OCI-LY1 (cell line): Measurements from ENCODE around the gene RELCH.

Source experiments
- H2AFZ ChIP-seq: fragments of 200-600 bp; sonication (generic), shearing (Covaris generic); 2 replicates; pipeline ENCODE4 v1.6.0; 2014; ENCODE audit warnings: antibody characterized with exemption, mild to moderate bottlenecking, low read length
- H3F3A ChIP-seq: fragments of 200-600 bp; sonication (generic), shearing (Covaris generic); 2 replicates; pipeline ENCODE4 v1.6.0; 2014; ENCODE audit warnings: mild to moderate bottlenecking, antibody characterized with exemption, low read length, moderate library complexity; ENCODE audit not compliant: insufficient read depth
- H3K27ac ChIP-seq: fragments of 200-600 bp; sonication (generic); 2 replicates; pipeline ENCODE4 v1.5.1; 2014; ENCODE audit warnings: low read length, mixed run types, mild to moderate bottlenecking, low read depth; ENCODE audit not compliant: poor library complexity, severe bottlenecking
- H3K27me3 ChIP-seq: fragments of 200-600 bp; sonication (generic); 2 replicates; pipeline ENCODE4 v1.6.0; 2014; ENCODE audit warnings: antibody characterized with exemption, mild to moderate bottlenecking, low read length, moderate library complexity; ENCODE audit not compliant: insufficient read depth
- H3K36me3 ChIP-seq: fragments of 200-600 bp; sonication (generic); 2 replicates; pipeline ENCODE4 v1.6.1; 2014; ENCODE audit warnings: mild to moderate bottlenecking, antibody characterized with exemption, low read length, moderate library complexity, mixed read lengths; ENCODE audit not compliant: insufficient read depth
- H3K4me1 ChIP-seq: fragments of 200-600 bp; sonication (generic); 2 replicates; pipeline ENCODE4 v1.5.1; 2014; ENCODE audit warnings: mild to moderate bottlenecking, low read length, moderate library complexity; ENCODE audit not compliant: insufficient read depth, severe bottlenecking
- H3K4me2 ChIP-seq: fragments of 200-600 bp; sonication (generic), shearing (Covaris generic); 2 replicates; pipeline ENCODE4 v1.6.1; 2014; ENCODE audit warnings: low read length
- H3K4me3 ChIP-seq: fragments of 200-600 bp; sonication (generic); 2 replicates; pipeline ENCODE4 v1.5.1; 2014; ENCODE audit warnings: low read length, low read depth, mild to moderate bottlenecking, mixed read lengths; ENCODE audit not compliant: poor library complexity, severe bottlenecking
- H3K79me2 ChIP-seq: fragments of 200-600 bp; shearing (Covaris generic); 2 replicates; pipeline ENCODE4 v1.6.1; 2016; ENCODE audit warnings: mixed run types, low read length, mixed read lengths; ENCODE audit not compliant: insufficient read depth
- H3K9ac ChIP-seq: fragments of 200-600 bp; sonication (generic), shearing (Covaris generic); 2 replicates; pipeline ENCODE4 v1.6.1; 2014; ENCODE audit warnings: mild to moderate bottlenecking, low read length, mixed read lengths
- H3K9me2 ChIP-seq: fragments of 200-600 bp; sonication (generic), shearing (Covaris generic); 2 replicates; pipeline ENCODE4 v1.6.1; 2014; ENCODE audit warnings: low read depth, mild to moderate bottlenecking, low read length, mixed read lengths
- H3K9me3 ChIP-seq: fragments of 200-600 bp; shearing (Covaris generic); 2 replicates; pipeline ENCODE4 v1.6.1; 2014; ENCODE audit warnings: low read length, mixed read lengths
- H4K20me1 ChIP-seq: fragments of 200-600 bp; sonication (generic), shearing (Covaris generic); 2 replicates; pipeline ENCODE4 v1.6.0; 2016; ENCODE audit warnings: mild to moderate bottlenecking, low read length; ENCODE audit not compliant: insufficient read depth
- CTCF ChIP-seq: fragments of 200-600 bp; sonication (generic), shearing (Covaris generic); IDR thresholded peaks from 2 replicates; pipeline ENCODE4 v1.5.1; 2017; ENCODE audit warnings: mild to moderate bottlenecking, antibody characterized with exemption, low read length, moderate library complexity, mixed read lengths
- EZH2 ChIP-seq: fragments of 200-600 bp; sonication (generic), shearing (Covaris generic); IDR thresholded peaks from 2 replicates; pipeline ENCODE4 v1.8.0; 2017; ENCODE audit warnings: borderline replicate concordance, mixed run types, mild to moderate bottlenecking, antibody characterized with exemption, low read length, moderate library complexity, mixed read lengths

Gene RELCH

GRCh38 chr18:62186499-62186773 is 619 bp upstream of the RELCH start:
- peak overlapping the region; percentile 19 for H3K27ac ChIP-seq
- no peak overlapping the region for H2AFZ ChIP-seq
- H3K4me3 ChIP-seq = peak overlapping the region; percentile 98
- no peak for TF ChIP-seq EZH2
- TF ChIP-seq CTCF = no peak
- no peaks in the 10 kb centered on the region for H4K20me1 ChIP-seq
- peak overlapping the region; percentile 70 for H3K9ac ChIP-seq
- 0 out of 2 replicates have a peak, but pooled peaks cover 4% of the 10 kb centered on the region for H3K9me3 ChIP-seq
- no peaks in the 10 kb centered on the region for H3K27me3 ChIP-seq
- H3K4me1 ChIP-seq = peaks cover 49% of the 10 kb centered on the region
- peaks cover 17% of the 10 kb centered on the region for H3K36me3 ChIP-seq
- peak overlapping the region; percentile 72 for H3K4me2 ChIP-seq
- H3F3A ChIP-seq = no peaks in the 10 kb centered on the region
- peaks cover 58% of the 10 kb centered on the region for H3K79me2 ChIP-seq
- no peaks in the 10 kb centered on the region for H3K9me2 ChIP-seq

DNA sequence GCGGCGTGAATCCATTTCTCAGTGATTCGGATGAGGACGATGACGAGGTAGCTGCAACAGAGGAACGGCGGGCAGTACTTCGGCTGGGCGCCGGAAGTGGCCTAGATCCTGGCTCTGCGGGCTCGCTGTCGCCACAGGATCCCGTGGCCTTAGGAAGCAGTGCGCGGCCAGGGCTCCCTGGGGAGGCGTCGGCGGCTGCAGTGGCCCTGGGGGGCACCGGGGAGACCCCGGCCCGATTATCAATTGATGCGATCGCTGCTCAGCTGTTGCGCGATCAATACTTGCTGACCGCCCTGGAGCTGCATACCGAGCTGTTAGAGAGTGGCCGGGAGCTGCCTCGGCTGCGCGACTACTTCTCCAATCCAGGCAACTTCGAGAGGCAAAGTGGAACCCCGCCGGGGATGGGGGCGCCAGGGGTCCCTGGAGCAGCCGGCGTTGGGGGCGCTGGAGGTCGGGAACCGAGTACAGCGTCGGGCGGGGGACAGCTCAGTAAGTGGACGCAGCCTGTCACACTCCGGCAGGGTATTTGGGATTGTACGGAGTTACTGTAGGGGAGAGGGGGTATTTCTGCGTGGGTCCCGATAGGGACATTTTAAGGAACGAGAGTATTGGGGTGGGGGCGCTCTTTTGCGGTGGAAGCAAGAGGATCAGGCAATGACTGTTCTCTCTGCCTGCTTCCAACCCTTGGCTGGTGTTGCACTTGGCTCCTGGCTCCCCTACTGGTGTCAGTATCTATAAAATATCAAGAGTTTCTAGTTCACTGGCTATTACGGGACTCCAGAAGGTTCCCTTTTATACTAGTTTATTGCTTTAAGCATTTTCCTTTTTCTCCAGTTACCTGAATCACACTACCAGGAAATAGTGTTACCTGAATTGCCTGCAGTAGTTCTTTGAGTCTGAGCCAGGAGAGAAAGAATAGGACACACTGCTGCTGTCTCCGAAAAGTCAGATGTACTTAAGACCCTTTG is 772 bp downstream of the RELCH start:
- Histone ChIP-seq H3K4me3 (peak overlapping the region; percentile 98), H3F3A (no peaks in the 10 kb centered on the region), H3K27me3 (no peaks in the 10 kb centered on the region), H3K4me2 (peak overlapping the region; percentile 77), H3K4me1 (peaks cover 47% of the 10 kb centered on the region), H3K9ac (peak overlapping the region; percentile 95), H2AFZ (no peak overlapping the region), H4K20me1 (no peaks in the 10 kb centered on the region), H3K79me2 (peaks cover 70% of the 10 kb centered on the region), H3K9me3 (0 out of 2 replicates have a peak, but pooled peaks cover 5% of the 10 kb centered on the region), H3K27ac (peak overlapping the region; percentile 33), H3K9me2 (no peaks in the 10 kb centered on the region), H3K36me3 (peaks cover 27% of the 10 kb centered on the region)
- TF ChIP-seq CTCF = peak; percentile 18; the same call in 1 of the 2 replicates
- TF ChIP-seq EZH2 = no peak

DNA sequence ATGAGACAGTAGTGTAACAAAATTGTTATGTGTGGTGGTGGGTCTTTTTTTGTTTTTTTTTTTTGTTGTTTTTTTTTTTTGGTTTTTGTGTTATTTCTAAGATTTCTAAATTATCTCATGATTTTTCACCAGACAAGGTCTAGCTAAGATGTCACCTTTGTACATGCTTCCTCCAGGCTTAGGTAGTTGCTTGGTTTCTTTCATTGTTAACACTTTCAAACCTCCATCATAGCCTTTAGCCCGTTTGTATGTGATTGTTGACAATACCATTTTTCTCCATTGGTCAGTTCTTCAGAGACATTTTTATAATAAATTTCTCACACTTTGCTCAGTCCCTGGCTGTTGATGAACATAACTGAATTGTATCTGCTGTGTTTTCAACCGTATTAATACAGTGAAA is 2.2 kb downstream of the RELCH start:
- Histone ChIP-seq H2AFZ (no peak overlapping the region), H3K4me2 (peak overlapping the region; percentile 77), H3K27ac (no peak overlapping the region), H3K9me3 (0 out of 2 replicates have a peak, but pooled peaks cover 5% of the 10 kb centered on the region), H3K36me3 (peaks cover 27% of the 10 kb centered on the region), H4K20me1 (no peaks in the 10 kb centered on the region), H3K9me2 (no peaks in the 10 kb centered on the region), H3F3A (no peaks in the 10 kb centered on the region), H3K4me3 (peak overlapping the region; percentile 98), H3K27me3 (no peaks in the 10 kb centered on the region), H3K4me1 (peaks cover 40% of the 10 kb centered on the region), H3K9ac (peak overlapping the region; percentile 95; the same call in 1 of the 2 replicates), H3K79me2 (peaks cover 79% of the 10 kb centered on the region)
- no peak for TF ChIP-seq EZH2
- no peak for TF ChIP-seq CTCF
